Endothelial cell of umbilical vein (primary cell): ENCODE measurements around the gene CUL5.

Experiments used
- EZH2 ChIP-seq: IDR thresholded peaks from 2 replicates; pipeline ENCODE4 v1.6.1; 2012; ENCODE audit warnings: borderline replicate concordance, low read depth, mild to moderate bottlenecking, moderate library complexity, low read length, inconsistent platforms; ENCODE audit not compliant: severe bottlenecking
- FOS ChIP-seq: IDR thresholded peaks from 2 replicates; pipeline ENCODE4 v1.6.1; 2011; ENCODE audit warnings: mild to moderate bottlenecking, low read length, moderate library complexity, borderline replicate concordance; ENCODE audit not compliant: insufficient read depth
- GATA2 ChIP-seq: IDR thresholded peaks from 2 replicates; pipeline ENCODE4 v1.7.0; 2011; ENCODE audit warnings: low read depth, mild to moderate bottlenecking, moderate library complexity, mixed read lengths, low read length; ENCODE audit not compliant: insufficient read length, insufficient read depth
- JUN ChIP-seq: IDR thresholded peaks from 2 replicates; pipeline ENCODE4 v1.6.1; 2011; ENCODE audit warnings: borderline replicate concordance, low read depth; ENCODE audit not compliant: insufficient read length, insufficient read depth
- MAX ChIP-seq: IDR thresholded peaks from 2 replicates; pipeline ENCODE4 v1.6.1; 2011; ENCODE audit not compliant: insufficient read depth, insufficient read length
- MYC ChIP-seq: IDR thresholded peaks from one replicate; pipeline ENCODE4 v1.6.1; 2011; ENCODE audit warnings: mild to moderate bottlenecking, low read depth, low read length
- POLR2A ChIP-seq: IDR thresholded peaks from 2 replicates; pipeline ENCODE4 v1.6.1; 2012; ENCODE audit warnings: low read depth, mild to moderate bottlenecking, control low read depth, low read length
- POLR2AphosphoS5 ChIP-seq: IDR thresholded peaks from 2 replicates; pipeline ENCODE4 v1.6.1; 2012; ENCODE audit warnings: low read depth, mild to moderate bottlenecking, control low read depth, low read length, moderate library complexity; ENCODE audit not compliant: insufficient read depth
- TF ChIP-seq, protein P1 (sequence below), 2 donors: IDR thresholded peaks; 1 replicate in 1 of 2; 2 replicates in 1 of 2; pipeline ENCODE4 v1.5.1; 2011; ENCODE audit warnings: low read length in 2 of 2, mild to moderate bottlenecking in 2 of 2, moderate library complexity in 2 of 2, control low read depth in 1 of 2, inconsistent platforms in 1 of 2, low read depth in 1 of 2; ENCODE audit not compliant: insufficient read depth in 1 of 2; ENCODE audit errors: extremely low read depth in 1 of 2

GRCh38 chr11:108018708-108019107 lies 10.0 kb downstream of the CUL5 start:
- TF ChIP-seq JUN (no peak), POLR2A (no peak), POLR2AphosphoS5 (no peak), GATA2 (no peak), MYC (no peak), MAX (no peak), EZH2 (no peak), FOS (no peak)
- TF ChIP-seq, protein P1, sequence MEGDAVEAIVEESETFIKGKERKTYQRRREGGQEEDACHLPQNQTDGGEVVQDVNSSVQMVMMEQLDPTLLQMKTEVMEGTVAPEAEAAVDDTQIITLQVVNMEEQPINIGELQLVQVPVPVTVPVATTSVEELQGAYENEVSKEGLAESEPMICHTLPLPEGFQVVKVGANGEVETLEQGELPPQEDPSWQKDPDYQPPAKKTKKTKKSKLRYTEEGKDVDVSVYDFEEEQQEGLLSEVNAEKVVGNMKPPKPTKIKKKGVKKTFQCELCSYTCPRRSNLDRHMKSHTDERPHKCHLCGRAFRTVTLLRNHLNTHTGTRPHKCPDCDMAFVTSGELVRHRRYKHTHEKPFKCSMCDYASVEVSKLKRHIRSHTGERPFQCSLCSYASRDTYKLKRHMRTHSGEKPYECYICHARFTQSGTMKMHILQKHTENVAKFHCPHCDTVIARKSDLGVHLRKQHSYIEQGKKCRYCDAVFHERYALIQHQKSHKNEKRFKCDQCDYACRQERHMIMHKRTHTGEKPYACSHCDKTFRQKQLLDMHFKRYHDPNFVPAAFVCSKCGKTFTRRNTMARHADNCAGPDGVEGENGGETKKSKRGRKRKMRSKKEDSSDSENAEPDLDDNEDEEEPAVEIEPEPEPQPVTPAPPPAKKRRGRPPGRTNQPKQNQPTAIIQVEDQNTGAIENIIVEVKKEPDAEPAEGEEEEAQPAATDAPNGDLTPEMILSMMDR (IDR thresholded peaks at IDR 0.05; ENCODE audit: extremely low read depth in 1 of 2, insufficient read depth in 1 of 2, low read depth in 1 of 2, low read length in 2 of 2): no peak
